NCI-H1092 treated with DMSO at 0.1 percent for 48 hours (cell line): Measurements from ENCODE around the gene LINGO1.

Source experiments
- DNase-seq: peaks from one replicate; lab custom pipeline; 2025; lab: John Stamatoyannopoulos, UW

LINGO1 gene

DNA sequence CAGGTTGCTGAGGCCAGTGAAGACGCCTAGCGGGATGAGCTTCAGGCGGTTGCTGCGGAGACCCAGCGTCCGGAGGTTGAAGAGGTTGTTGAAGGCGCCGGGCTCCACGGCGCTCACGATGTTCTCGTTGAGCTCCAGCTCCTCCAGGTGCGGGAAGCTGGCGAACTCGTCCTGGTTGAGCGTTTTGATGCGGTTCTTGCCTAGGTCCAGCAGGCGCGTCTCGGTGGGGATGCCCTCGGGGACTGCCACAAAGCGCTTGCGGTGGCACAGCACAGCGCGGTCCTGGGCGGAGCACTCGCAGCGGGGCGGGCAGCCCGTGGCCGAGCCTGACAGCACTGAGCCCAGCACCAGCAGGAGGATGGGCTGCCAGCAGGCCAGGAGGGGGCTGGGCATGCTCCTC is 17.2 kb downstream of the LINGO1 start:
- no peak for DNase-seq

DNA sequence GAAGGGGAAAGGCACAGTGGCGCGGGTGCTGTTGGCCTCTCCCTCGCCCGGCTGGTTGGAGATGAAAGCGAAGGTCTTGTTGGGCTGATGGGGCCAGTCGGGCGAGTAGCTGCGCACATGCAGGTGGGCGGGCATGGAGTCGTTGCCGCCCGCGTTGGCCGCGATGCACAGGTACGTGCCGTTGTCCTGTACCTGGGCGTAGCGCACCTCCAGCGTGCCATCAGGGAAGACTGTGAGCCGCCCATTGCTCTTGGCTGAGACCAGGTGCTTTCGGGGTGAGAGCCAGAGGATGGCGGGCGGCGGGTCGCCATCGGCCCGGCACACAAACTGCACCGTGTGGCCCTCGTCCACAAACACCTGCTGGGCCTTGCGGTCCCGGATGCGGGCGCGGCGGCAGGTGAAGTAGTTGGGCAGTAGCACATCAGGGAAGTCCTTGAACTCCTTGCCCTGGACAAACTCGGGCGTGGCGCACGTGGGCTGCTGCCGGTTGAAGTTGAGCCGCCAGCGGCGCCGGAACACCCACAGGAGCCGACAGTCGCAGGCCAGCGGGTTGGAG is 18.4 kb downstream of the LINGO1 start:
- DNase-seq: no peak

DNA sequence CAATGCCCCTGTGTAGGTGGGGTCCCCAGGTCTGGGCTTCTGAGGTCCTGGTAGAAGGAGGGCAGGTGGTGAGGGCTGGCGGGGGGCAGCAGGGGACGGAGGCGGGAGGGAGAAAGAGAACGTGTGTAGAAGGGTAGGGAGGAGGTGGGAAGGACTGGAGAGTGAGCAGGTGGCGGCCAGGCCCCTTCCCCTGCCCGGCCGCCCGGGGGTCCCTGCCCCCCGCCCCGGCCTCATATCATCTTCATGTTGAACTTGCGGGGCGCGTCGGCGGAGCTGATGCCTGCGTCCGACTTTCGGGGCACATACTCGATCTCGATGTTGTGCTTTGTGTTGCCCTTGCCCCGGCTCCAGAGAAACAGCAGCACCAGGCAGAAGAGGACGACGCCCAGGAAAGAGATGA is 18.9 kb downstream of the LINGO1 start:
- DNase-seq: no peak

DNA sequence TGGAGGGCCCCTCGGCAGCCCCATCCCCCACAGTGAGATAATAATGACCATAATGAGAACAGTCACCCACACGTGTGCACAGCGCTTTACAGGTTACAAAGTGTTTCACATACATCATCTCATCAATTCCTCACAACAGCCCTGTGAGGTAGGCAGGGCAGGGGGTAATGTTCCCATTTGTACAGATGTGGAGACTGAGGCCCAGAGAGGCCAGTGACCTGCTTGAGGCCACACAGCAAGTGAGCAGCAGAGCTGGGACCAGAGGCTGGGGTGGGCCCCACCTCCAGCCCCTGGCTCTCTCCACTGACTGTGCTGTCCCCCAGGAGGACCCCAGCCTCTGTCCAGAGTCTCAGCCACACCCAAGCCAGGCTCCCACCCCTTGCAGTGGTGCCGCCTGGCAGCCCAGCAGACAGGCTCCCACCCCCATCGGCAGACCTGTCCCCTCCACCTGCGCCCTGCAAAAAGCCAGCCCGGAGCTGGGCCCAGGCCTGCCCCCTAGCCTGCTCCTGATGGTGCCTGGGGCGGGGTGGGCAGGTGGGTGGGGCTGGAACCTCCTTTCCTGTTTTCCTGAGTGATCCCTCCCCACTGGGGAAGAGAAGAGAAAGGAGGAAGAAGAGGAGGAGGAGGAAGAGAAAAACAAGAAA is 19.6 kb downstream of the LINGO1 start:
- no peak for DNase-seq

DNA sequence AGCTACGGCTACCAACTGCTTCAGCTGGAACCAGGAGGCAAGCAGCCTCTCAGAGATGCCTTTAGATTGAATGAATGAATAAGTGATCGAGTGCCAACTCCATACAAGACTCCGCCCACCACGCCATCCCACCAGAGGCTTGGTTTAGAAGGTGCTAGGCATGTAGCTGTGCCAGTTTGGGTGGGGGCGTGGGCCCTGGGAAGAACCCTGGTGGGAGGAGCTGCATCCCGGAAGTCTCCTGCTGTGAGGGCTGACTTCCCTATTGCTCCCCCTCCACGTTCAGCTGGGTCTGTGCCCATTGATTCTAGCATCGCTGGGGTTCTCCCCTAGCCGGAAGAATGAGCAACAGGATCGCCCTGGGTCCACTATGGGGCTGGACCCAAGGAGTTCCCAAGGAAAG is 20.9 kb downstream of the LINGO1 start:
- DNase-seq: no peak

DNA sequence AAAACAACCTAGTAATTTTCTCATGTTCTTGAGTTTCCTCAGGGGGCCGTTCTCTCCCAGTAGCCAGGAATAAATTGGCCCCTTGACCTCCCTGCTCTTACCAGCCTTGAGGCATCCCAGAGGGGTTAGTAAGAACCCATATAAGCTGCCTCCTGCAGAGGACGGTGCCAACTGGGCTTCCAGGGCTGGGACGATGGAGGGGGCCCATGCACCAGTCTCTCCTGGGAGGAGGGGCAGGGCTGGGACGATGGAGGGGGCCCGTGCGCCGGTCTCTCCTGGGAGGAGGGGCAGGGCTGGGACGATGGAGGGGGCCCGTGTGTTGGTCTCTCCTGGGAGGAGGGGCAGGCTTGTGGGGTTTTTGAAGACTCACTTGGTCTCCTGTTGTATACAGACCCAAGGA is 22.0 kb downstream of the LINGO1 start:
- no peak for DNase-seq

DNA sequence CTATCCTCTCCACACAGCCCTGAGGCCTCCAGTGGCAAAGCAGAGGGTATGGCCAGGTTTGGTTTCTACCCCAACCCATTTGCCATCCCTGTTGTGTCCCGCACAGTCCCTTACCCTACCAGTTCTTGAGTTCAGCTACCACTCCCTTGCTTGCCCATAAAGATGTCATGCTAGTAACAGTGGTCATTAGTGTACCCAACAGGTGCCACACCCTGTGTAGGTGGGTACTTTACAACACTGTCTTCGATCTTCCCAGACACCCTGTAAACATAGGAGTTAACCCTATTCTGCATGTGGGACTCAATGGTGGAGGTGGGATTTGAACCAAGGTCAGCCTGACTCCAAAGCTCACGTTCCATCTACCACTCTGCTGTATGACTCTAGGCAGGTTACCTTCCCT is 23.2 kb downstream of the LINGO1 start:
- DNase-seq: no peak

DNA sequence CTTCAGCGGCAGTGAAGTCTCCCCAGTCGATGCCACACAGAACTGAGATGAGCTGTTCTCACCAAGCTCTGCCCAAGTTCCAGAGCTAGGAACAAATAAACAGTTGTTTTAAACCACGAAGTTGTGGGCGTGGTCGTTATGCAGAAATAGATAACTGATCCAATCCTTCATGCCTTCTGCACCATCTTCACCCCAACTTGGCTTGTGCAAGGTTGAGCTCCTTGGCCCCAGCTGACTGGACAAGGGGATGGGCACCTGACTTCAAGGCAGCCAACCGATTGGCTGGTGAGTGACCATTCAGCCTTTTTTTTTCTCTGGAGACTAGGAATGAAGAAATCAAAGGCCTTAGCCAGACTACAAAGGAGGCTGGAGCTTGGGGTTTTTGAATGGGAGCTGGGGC is 23.9 kb downstream of the LINGO1 start:
- DNase-seq: no peak

DNA sequence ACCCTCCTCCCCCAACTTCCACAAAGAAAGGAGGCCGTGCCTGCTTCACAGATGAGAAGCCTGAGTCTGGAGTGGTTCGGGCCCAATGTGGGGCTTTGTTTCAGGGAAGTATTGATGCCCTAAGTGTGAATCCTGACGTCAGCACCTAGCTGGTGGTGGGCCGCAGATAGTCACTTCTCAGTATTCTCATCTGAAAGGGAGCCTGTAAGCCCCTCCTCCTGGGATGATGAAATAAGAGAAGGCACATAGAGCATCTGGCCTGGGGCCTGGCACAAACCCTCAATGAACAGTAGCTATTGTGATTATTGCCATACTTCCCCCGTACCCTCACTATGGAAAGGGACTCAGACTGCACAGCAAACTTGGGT is 24.8 kb downstream of the LINGO1 start:
- DNase-seq: no peak

DNA sequence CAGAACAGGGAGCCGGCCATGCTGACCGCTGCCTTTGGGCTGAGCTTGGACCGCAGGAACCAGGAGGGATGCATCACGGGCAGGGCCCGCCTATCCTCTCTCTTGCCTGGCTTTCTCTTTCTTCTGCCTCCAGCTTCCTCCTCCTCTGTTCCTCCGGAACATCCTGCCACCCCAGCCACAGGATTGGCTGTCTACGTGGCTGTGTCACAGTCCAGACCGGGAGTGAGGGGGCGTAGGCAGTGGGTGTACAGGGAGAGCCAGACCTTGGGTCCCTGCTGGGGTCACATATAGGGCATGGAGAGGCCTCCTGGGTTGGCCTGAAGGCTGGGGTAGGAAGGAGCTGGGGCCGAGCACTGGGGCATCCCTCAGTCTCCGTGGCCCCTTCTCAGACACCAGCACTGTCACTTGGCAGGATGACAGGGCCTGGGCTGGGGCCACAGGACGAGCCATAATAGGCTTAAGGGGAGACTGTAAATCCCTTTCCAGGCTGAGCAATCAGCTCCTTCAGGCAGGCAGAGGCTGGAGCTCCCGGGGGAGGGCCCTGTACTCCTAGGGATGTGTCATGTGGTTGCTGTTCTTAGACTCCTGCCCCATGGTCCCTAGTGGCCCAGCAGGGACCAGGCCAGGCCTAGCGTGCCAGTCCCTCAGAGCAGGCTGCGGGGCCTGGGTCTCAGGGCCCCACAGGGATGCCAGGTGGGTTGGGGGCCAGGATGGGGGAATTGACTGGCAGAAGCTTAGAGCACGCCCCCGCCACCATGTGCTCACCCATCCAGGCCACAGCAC is 25.4 kb downstream of the LINGO1 start:
- no peak for DNase-seq

DNA sequence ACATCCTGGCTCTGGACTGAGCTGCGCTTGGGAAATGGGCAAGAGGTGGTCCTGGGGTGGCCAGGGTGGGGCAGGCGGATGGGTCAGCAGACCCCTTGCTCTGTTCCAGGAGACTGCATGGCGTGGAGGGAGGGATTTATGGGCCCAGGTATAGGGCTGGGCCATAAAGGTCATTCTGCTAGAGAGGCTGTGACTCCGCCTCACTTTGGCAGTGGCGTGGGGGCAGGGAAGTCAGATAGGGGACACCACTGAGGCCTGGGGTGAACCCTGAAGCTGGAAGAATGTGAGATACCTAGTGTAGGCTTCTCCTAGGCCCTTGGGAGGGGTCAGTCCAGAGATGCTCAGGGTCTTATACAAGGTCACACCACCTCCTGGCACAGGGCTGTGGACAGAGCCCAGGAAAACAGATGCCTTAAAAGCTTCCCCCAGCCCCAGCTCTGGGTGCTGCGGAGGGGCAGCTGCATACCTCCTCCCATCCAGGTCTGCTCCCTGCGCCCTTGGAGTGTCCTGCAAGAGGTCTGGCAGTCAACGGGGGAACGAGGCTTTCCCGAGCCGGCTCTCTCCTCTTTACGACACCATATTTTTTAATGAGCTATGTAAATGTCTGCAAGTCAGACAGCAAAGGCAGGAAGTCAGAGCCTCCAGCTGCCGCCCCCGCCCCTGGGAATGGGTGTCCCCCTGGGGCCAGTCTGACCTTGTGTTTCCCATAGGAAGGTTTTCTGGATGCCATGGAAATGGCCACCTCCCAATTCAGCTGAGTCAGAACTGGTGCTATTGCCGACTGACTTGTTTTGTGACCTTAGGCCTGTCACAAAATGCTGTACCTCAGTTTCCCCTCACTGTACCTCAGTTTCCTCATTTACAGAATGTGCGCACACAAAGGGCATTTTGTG is 26.3 kb downstream of the LINGO1 start:
- no peak for DNase-seq

DNA sequence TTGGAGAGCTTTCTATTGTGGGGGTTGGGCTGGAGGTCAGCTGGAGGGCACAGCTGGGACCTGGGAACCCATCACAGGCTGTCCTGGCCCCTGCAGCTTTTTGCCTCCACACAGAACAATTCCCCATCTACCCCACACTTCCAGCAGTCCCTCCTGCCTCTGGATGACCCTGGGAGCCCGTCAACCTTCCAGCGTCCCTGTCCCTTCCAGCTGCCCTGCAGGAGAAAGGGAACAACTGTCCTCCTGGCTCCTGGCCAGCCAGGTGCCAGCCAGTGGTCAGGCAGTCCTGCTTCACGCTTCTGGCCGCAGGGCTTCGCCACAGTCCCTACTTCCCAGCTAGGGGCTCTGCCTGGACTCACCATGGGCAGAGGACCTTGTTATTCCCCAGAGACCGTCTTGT is 27.2 kb downstream of the LINGO1 start:
- no peak for DNase-seq

DNA sequence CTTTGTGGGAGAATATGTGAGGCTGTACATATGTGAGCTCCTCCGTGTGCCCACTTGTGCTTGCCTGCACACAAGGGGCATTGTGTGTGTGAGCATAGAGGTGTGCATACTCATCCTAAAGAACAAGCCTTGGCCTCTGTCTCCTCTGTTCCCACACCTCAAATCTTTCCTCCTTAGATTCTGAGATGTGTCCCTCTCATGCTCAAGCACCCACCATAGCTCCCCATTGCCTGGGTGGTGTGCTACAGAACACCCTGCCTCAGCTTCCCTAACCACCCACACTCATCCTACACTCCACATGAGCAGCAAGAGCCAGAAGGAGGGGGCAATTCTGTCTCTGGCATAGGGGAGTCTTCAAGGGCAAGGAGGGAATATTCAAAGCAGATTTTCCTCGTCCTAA is 27.7 kb downstream of the LINGO1 start:
- no peak for DNase-seq

DNA sequence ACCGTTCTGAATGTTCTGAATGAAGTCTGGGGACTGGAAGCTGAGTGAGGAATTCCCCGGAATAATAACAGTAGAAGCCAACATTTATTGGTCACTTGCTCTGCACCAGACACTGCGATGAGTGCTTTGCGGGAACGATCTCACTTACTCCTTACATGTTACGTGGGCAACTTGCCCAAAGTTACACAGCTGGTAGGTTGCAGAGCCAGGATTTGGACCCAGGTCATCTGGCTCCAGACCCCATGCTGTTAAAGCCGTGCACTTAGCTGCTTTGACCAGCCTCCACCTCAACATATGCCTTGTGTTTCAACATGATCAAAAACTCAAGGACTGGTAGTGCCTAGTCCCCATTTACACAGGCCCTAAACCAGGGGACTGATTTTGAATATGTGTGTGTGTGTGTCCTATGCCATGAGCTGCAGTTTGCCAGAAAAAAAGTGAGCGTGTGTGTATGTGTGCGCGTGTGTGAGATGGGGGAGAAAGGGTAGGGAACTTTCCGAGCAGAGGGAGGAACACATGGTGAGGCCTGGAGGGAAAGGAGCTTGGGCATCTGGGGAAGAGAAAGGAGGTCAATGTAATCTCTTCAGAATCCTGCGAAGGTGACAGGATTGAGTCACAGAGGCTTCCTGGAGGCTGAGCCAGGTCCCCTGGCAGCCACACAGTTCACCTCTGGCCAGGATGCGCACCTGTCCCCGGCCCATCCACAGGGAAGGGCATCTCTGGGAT is 28.9 kb downstream of the LINGO1 start:
- peak; percentile 18 for DNase-seq

DNA sequence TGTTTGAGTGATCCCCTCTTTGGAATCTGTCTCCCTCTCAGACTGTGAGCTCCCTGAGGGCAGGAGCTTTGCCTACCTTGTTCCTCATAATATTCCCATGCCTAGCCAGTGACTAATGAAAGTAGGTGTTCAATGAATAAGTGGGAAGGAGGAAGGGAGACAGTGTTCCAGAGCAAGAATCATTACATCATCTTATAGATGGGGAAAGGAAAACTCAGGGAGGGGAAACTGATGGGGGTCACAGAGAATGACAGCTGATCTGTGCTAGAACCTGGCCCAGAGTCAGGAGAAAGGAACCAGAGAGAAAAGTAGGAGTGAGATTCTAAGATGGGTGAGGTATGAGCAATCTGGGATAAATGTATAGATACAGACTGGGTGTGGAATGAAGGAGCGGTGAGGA is 29.9 kb downstream of the LINGO1 start:
- no peak for DNase-seq

DNA sequence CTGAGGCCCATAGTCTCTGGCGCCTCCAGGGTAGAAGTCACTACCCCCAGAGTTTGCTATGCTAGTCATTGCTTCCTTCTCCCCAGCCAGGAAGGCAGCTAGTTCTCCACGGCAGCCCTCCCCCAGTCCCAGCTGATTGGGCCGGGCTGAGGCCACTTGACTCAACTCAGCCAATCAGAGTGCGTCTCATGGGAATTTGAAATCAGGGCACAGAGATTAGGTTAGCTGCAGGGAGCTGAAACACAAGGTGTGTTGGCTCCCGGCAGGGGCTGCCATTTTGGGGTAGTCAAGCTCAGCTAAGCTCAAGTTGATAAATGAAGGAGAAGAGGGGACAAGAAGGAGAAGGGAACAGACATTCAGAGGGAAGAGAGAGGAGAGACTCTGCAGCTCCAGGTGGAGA is 32.8 kb downstream of the LINGO1 start:
- peak; percentile 72 for DNase-seq

DNA sequence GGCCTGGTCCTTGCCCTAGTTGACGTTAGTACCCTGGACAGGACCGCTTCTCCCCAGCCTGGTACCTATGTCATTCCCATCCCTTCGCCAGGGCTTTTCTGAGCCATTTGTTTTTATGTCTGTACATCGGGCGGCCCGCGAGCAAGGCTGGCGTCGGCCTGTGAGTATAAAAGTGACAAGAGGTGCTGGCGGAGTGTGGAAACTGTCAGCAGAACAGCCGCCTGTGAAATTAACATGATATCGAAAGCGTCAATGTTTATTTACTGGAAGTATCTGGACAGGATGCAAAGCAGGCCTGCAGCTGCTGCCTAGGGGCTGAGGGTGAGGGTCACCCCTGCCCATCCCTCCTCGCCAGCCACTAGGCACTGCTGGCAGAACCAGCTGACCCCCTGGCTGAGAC is 33.4 kb downstream of the LINGO1 start:
- peak; percentile 17 for DNase-seq

DNA sequence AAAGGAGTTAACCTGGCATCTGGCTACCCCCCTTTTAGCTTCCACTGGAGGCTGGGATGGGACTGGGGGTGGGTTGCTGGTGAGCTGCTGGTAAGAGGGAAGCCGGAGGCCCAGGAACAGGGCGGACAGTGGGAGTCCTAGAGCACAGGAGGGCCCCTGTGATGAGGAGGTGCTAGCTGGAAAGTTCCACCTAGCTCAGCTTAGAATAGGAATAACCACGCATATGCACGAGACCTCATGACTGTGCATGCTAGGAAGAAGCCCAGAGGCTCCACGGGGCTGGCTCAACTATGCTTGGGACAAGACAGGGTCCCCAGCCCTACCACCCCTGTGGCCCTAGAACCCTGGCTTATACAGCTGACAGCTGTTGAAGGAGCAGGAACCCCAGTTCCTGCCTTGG is 34.1 kb downstream of the LINGO1 start:
- no peak for DNase-seq

DNA sequence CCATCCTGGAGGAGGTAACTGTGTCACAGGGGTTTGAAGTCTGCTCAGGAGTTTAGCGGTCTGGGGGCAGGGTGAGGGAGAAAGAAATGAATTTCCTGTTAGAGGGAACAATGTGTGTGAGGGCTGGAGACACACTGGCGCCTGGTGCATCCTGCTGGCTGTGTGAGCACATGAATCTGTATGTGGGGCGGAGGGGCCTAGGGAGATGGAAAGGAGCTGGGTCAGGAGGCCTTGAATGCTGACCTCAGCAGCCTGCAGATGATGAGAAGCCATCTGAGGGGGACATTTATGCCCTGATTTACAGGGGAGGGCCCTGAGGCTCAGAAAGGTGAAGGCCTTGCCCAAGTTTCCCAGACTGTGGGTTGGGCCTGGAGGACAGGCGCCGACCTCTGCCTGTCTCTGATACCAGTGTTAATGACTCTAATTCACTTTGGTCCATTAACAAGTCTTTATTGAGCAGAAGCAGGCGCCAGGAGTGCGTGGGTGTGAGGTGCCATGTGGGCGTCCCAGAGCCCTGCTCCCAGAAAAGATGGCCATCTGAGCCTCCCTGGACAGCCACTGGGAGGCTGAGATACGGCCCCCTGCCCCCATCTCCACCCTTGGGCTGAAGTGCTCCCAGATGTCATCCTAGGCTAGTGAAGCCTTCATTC is 34.8 kb downstream of the LINGO1 start:
- no peak for DNase-seq

DNA sequence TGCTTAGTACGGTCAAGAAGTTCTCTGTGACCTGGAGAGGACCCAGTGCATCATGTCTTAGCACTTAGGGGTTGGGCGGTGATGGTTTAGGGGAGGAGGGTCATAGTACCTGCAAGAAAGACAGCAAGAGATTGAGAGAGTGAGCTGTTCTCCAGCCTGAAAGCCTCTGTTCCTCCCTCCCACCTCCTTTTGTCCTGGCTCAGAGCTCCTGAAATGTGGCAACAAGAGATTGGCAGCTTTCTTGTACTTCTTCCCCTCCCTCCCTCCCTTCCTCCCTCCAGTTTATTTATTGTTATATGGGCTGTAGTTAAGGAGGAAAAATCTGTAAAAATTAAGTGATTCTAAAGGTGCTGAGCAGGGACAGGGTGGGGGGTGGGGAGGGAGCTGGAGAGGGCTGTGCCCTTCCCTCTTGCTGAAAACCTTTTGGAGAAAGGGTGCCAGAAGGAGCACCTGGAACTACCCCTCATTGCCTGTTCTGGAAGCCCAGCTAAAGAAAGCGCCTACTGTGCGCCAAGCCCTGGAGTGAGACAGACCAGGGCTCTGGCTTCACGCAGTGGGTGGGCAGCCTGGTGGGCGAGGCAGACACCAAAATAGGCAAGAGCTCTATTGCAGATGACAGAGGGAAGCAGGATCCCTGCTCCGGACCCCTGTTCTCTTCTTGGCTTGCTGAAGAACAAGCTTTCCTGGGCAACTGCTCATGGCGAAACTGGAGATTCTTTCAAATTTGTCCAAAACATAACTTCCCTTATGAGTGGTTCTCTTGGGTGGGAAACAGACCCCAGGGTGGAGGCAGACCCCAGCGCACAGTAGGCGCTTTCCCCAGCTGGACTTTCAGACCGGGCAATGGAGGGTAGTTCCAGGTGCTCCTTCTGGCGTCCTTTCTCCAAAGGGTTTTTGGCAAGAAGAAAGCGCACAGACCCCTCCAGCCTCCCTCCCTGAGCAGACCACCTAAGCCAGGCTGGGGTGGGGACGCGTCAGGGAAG is 35.6 kb downstream of the LINGO1 start:
- no peak for DNase-seq
